IMR-90 (cell line): ENCODE measurements around the gene ZFAND6. TPM values are rescaled to one million over a fixed set of nuclear protein-coding genes. Genes with fewer than 3 reads are reported as not detected.

Experiments
- ATAC-seq: fragments of 200-7000 bp; cut with Tn5 transposase; 2 replicates; pipeline ENCODE4 v1.9.1; 2020; ENCODE audit warnings: low read depth, mild to moderate bottlenecking, moderate library complexity
- BruUV-seq: library from RNA; stranded (reverse); fragments of 400-500 nt; replicated peaks from 2 replicates; lab custom pipeline; 2021; lab: Mats Ljungman, UMichigan
- CTCF ChIA-PET: fragments of 300-600 bp; formaldehyde crosslinking; extraction: SDS; loops from one replicate; lab custom pipeline; 2021; ENCODE audit warnings: antibody characterized with exemption; lab: Yijun Ruan, JAX
- POLR2A ChIA-PET: fragments of 300-600 bp; sonication (Branson Sonifier 250); formaldehyde crosslinking; loops from one replicate; lab custom pipeline; 2022; ENCODE audit warnings: antibody characterized with exemption; ENCODE audit not compliant: unreplicated experiment; lab: Charles Lee
- DNase-seq: peaks from one replicate; pipeline ENCODE4 v3.0.0; 2013
- H2AFZ ChIP-seq: replicated peaks from 2 replicates; pipeline ENCODE3; 2013; ENCODE audit warnings: low read length, mild to moderate bottlenecking; ENCODE audit not compliant: poor library complexity
- H2AK5ac ChIP-seq: 2 replicates; pipeline ENCODE4 v1.6.1; 2013; ENCODE audit warnings: low read depth, low read length, inconsistent platforms
- H2AK9ac ChIP-seq: replicated peaks from 2 replicates; pipeline ENCODE3; 2013; ENCODE audit warnings: mild to moderate bottlenecking, low read depth, low read length, moderate library complexity; ENCODE audit not compliant: poor library complexity
- H2BK120ac ChIP-seq: 2 replicates; pipeline ENCODE4 v1.6.1; 2013; ENCODE audit warnings: low read depth, low read length, inconsistent platforms
- H2BK15ac ChIP-seq: 3 replicates; pipeline ENCODE4 v1.6.1; 2013; ENCODE audit warnings: low read depth, low read length, inconsistent platforms
- H2BK20ac ChIP-seq: 2 replicates; pipeline ENCODE4 v1.6.1; 2013; ENCODE audit warnings: low read depth, mild to moderate bottlenecking, inconsistent platforms, low read length, moderate library complexity
- H2BK5ac ChIP-seq: 2 replicates; pipeline ENCODE4 v1.6.1; 2013; ENCODE audit warnings: mild to moderate bottlenecking, low read depth, low read length, inconsistent platforms; ENCODE audit not compliant: poor library complexity, severe bottlenecking
- H3K14ac ChIP-seq: replicated peaks from 2 replicates; pipeline ENCODE4 v1.6.1; 2013; ENCODE audit warnings: low read depth, low read length, inconsistent platforms
- H3K18ac ChIP-seq: 2 replicates; pipeline ENCODE4 v1.6.1; 2013; ENCODE audit warnings: low read depth, low read length, control low read depth
- H3K23ac ChIP-seq: 2 replicates; pipeline ENCODE4 v1.6.1; 2013; ENCODE audit warnings: low read depth, low read length, inconsistent platforms
- H3K27ac ChIP-seq: 2 replicates; pipeline ENCODE4 v1.5.1; 2013; ENCODE audit warnings: mild to moderate bottlenecking, control low read depth, low read length; ENCODE audit not compliant: insufficient read depth
- H3K27me3 ChIP-seq: 2 replicates; pipeline ENCODE4 v1.6.1; 2013; ENCODE audit warnings: low read length; ENCODE audit not compliant: control insufficient read depth, insufficient read depth
- H3K36me3 ChIP-seq: 2 replicates; pipeline ENCODE4 v1.6.1; 2013; ENCODE audit warnings: low read length, mixed read lengths; ENCODE audit not compliant: control insufficient read depth, insufficient read depth
- H3K4ac ChIP-seq: 2 replicates; pipeline ENCODE4 v1.6.1; 2013; ENCODE audit warnings: low read depth, low read length, inconsistent platforms
- H3K4me1 ChIP-seq: 2 replicates; pipeline ENCODE4 v1.6.1; 2013; ENCODE audit warnings: low read length, mixed read lengths; ENCODE audit not compliant: control insufficient read depth, insufficient read depth
- H3K4me2 ChIP-seq: 2 replicates; pipeline ENCODE4 v1.6.1; 2013; ENCODE audit warnings: low read depth, mild to moderate bottlenecking, control low read depth, low read length, moderate library complexity
- H3K4me3 ChIP-seq: 2 replicates; pipeline ENCODE4 v1.5.1; 2013; ENCODE audit warnings: low read depth, mild to moderate bottlenecking, control low read depth, low read length, moderate library complexity; ENCODE audit not compliant: insufficient read depth
- H3K56ac ChIP-seq: 2 replicates; pipeline ENCODE4 v1.6.1; 2013; ENCODE audit warnings: low read length, inconsistent platforms; ENCODE audit not compliant: insufficient read depth; ENCODE audit errors: extremely low read depth
- H3K79me1 ChIP-seq, 2 experiments: 2 replicates each; pipeline ENCODE4 v1.6.1; 2013; ENCODE audit warnings: low read length in 2 of 2, inconsistent platforms in 1 of 2, low read depth in 1 of 2
- H3K9ac ChIP-seq: 2 replicates; pipeline ENCODE4 v1.6.1; 2013; ENCODE audit warnings: low read depth, low read length, control low read depth
- H3K9me1 ChIP-seq: 2 replicates; pipeline ENCODE4 v1.6.1; 2013; ENCODE audit warnings: low read length, inconsistent platforms; ENCODE audit not compliant: insufficient read depth
- H3K9me3 ChIP-seq: 2 replicates; pipeline ENCODE4 v1.6.1; 2013; ENCODE audit warnings: low read length; ENCODE audit not compliant: control insufficient read depth, insufficient read depth
- H4K20me1 ChIP-seq: 2 replicates; pipeline ENCODE4 v1.6.1; 2013; ENCODE audit warnings: low read length, inconsistent platforms; ENCODE audit not compliant: insufficient read depth
- H4K5ac ChIP-seq: 2 replicates; pipeline ENCODE4 v1.6.1; 2013; ENCODE audit warnings: mild to moderate bottlenecking, low read depth, low read length, control low read depth
- H4K8ac ChIP-seq, 2 experiments: 2 replicates each; pipeline ENCODE4 v1.6.1; 2013; ENCODE audit warnings: low read depth in 2 of 2, low read length in 2 of 2, control low read depth in 1 of 2, inconsistent platforms in 1 of 2
- H4K91ac ChIP-seq: 2 replicates; pipeline ENCODE4 v1.6.1; 2013; ENCODE audit warnings: low read depth, low read length, inconsistent platforms; ENCODE audit not compliant: insufficient read depth
- BHLHE40 ChIP-seq: fragments of 150-350 bp; IDR thresholded peaks from 2 replicates; pipeline ENCODE4 v1.6.1; 2016; ENCODE audit warnings: mild to moderate bottlenecking, low read depth, low read length
- CEBPB ChIP-seq: IDR thresholded peaks from 2 replicates; pipeline ENCODE4 v1.6.1; 2012; ENCODE audit warnings: low read depth, low read length, improper control_type of control experiment
- CHD1 ChIP-seq: IDR thresholded peaks from 2 replicates; pipeline ENCODE4 v1.6.1; 2012; ENCODE audit warnings: low read depth, low read length, improper control_type of control experiment
- ELK1 ChIP-seq: fragments of 150-350 bp; IDR thresholded peaks from 2 replicates; pipeline ENCODE4 v1.6.1; 2016; ENCODE audit warnings: low read depth, mild to moderate bottlenecking, low read length, moderate library complexity, borderline replicate concordance
- FOS ChIP-seq: fragments of 150-350 bp; IDR thresholded peaks from 2 replicates; pipeline ENCODE4 v1.6.1; 2016; ENCODE audit warnings: low read depth, low read length
- MAZ ChIP-seq: IDR thresholded peaks from 2 replicates; pipeline ENCODE4 v1.6.1; 2012; ENCODE audit warnings: low read depth, mild to moderate bottlenecking, low read length, improper control_type of control experiment, moderate library complexity, borderline replicate concordance
- MXI1 ChIP-seq: IDR thresholded peaks from 2 replicates; pipeline ENCODE4 v1.6.1; 2012; ENCODE audit warnings: low read depth, mild to moderate bottlenecking, low read length, moderate library complexity, borderline replicate concordance
- NFE2L2 ChIP-seq: fragments of 150-350 bp; IDR thresholded peaks from 2 replicates; pipeline ENCODE4 v1.6.1; 2016; ENCODE audit warnings: low read depth, mild to moderate bottlenecking, low read length
- POLR2A ChIP-seq: IDR thresholded peaks from 2 replicates; pipeline ENCODE4 v1.6.1; 2012; ENCODE audit warnings: mild to moderate bottlenecking, low read depth, low read length
- RAD21 ChIP-seq: IDR thresholded peaks from 2 replicates; pipeline ENCODE4 v1.6.1; 2012; ENCODE audit warnings: low read length, improper control_type of control experiment
- RCOR1 ChIP-seq: IDR thresholded peaks from 2 replicates; pipeline ENCODE4 v1.6.1; 2012; ENCODE audit warnings: mild to moderate bottlenecking, low read length, improper control_type of control experiment; ENCODE audit not compliant: insufficient replicate concordance
- RFX5 ChIP-seq: IDR thresholded peaks from 2 replicates; pipeline ENCODE4 v1.8.0; 2012; ENCODE audit warnings: low read depth, mild to moderate bottlenecking, low read length, moderate library complexity
- SMC3 ChIP-seq: fragments of 150-350 bp; IDR thresholded peaks from 2 replicates; pipeline ENCODE4 v1.6.1; 2016; ENCODE audit warnings: low read depth, mild to moderate bottlenecking, antibody characterized with exemption, low read length, moderate library complexity
- USF2 ChIP-seq: fragments of 150-350 bp; IDR thresholded peaks from 2 replicates; pipeline ENCODE4 v1.6.1; 2017; ENCODE audit warnings: mild to moderate bottlenecking, antibody characterized with exemption, low read length, low read depth
- WGBS, 2 experiments: methylation state at CpG; one replicate each; pipeline versions ENCODE4 v1.1.5 to v1.1.7; 2013; ENCODE audit warnings: missing lambda C conversion rate in 2 of 2; ENCODE audit not compliant: insufficient read length in 1 of 2; ENCODE audit errors: extremely low coverage in 2 of 2; 5-methylcytosine and 5-hydroxymethylcytosine counted together
- dilution Hi-C: fragments of 300-500 bp; cut with HindIII; formaldehyde crosslinking; loops from one replicate; pipeline ENCODE4 v1.14.3; 2018; ENCODE audit warnings: low sequenced_read_pairs; ENCODE audit not compliant: unreplicated experiment
- in situ Hi-C: fragments of 300-500 bp; cut with MboI; formaldehyde crosslinking; loops from 3 replicates; pipeline ENCODE4 v1.14.3; 2019; ENCODE audit warnings: low sequenced_read_pairs, inconsistent platforms, mixed read lengths
- intact Hi-C: fragments of 100-400 bp; cut with micrococcal nuclease; formaldehyde crosslinking; loops from 2 replicates; pipeline ENCODE4 v1.10.0; 2022
- polyA plus RNA-seq, 3 experiments: library from polyadenylated mRNA; depleted of rRNA; stranded (reverse); fragments of >200 nt; gene quantifications; 2 replicates each; pipeline ENCODE4 v1.2.3, GENCODE V29; 2012; ENCODE audit warnings: low replicate concordance in 1 of 3
- total RNA-seq: library from RNA; depleted of rRNA; stranded (reverse); fragments of >200 nt; gene quantifications from 2 replicates; pipeline ENCODE4 v1.2.3, GENCODE V29; 2012
- TF ChIP-seq, protein P1 (sequence below): conservative IDR thresholded peaks from 2 replicates; pipeline ENCODE4 v1.5.1; 2012; ENCODE audit warnings: mild to moderate bottlenecking, low read depth, low read length, improper control_type of control experiment

ZFAND6 gene
- total and polyA plus RNA-seq, 2 of the 4 experiments (the other 2 are of a cell fraction) = 77.5 to 96.4 TPM

DNA sequence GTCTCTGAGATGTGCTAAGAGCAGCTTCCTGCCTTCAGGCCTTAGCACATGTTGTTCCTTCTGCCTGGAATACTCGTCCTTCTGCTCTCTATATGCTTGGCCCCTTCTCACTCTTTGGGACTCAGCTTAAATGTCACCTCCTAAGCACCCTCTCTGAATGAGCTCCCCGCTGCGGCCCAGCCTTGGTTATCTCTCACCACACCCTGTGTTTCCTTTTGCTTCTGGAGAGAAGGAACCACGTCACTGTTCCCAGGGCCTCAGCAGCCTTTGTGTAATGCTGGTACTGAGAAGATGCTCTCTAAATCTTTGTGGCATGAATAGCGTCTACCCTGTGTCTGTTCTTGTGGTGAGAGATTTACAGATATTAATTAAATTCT, 95.5 kb downstream of the ZFAND6 start:
- H2BK120ac ChIP-seq = no peak overlapping the region
- DNase-seq (no peak), ATAC-seq (no peak)
- no peak overlapping the region for H2BK15ac ChIP-seq
- no peak overlapping the region for H3K4me2 ChIP-seq
- H3K36me3 ChIP-seq = peaks cover 10% of the 10 kb centered on the region
- no peak overlapping the region for H3K18ac ChIP-seq
- H3K4ac ChIP-seq = peak overlapping the region; percentile 10; the same call in 1 of the 2 replicates
- H4K8ac ChIP-seq = no peak overlapping the region
- peaks cover 11% of the 10 kb centered on the region for H3K4me1 ChIP-seq
- H4K5ac ChIP-seq = no peak overlapping the region
- no peak overlapping the region for H2AK9ac ChIP-seq
- no peak overlapping the region for H3K9ac ChIP-seq
- no peak overlapping the region for H2BK20ac ChIP-seq
- dilution Hi-C loops = no loop called here
- no peak overlapping the region for H3K27ac ChIP-seq
- no peak overlapping the region for H2BK5ac ChIP-seq
- no peaks in the 10 kb centered on the region for H4K20me1 ChIP-seq
- H3K27me3 ChIP-seq = no peaks in the 10 kb centered on the region
- H2AFZ ChIP-seq = no peak overlapping the region
- peaks cover 17 to 45% of the 10 kb centered on the region in 2 experiments for H3K79me1 ChIP-seq
- no TSS peak for BruUV-seq
- ChIA-PET POLR2A (no interaction called here), CTCF (no interaction called here)
- H3K56ac ChIP-seq = no peak overlapping the region
- H3K14ac ChIP-seq = no peak overlapping the region
- no peak overlapping the region for H4K91ac ChIP-seq
- TF ChIP-seq MXI1 = no peak
- TF ChIP-seq POLR2A = no peak
- no peak for TF ChIP-seq RCOR1
- TF ChIP-seq RAD21 = no peak
- no peak for TF ChIP-seq RFX5
- TF ChIP-seq, protein P1, sequence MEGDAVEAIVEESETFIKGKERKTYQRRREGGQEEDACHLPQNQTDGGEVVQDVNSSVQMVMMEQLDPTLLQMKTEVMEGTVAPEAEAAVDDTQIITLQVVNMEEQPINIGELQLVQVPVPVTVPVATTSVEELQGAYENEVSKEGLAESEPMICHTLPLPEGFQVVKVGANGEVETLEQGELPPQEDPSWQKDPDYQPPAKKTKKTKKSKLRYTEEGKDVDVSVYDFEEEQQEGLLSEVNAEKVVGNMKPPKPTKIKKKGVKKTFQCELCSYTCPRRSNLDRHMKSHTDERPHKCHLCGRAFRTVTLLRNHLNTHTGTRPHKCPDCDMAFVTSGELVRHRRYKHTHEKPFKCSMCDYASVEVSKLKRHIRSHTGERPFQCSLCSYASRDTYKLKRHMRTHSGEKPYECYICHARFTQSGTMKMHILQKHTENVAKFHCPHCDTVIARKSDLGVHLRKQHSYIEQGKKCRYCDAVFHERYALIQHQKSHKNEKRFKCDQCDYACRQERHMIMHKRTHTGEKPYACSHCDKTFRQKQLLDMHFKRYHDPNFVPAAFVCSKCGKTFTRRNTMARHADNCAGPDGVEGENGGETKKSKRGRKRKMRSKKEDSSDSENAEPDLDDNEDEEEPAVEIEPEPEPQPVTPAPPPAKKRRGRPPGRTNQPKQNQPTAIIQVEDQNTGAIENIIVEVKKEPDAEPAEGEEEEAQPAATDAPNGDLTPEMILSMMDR = no peak
- no peak for TF ChIP-seq NFE2L2
- no peak for TF ChIP-seq ELK1
- no peak for TF ChIP-seq SMC3
- TF ChIP-seq CEBPB = no peak
- no peak for TF ChIP-seq BHLHE40
- TF ChIP-seq USF2 = no peak
- no peak for TF ChIP-seq FOS
- no peak for TF ChIP-seq MAZ
- TF ChIP-seq CHD1 = no peak
- in situ Hi-C loops = no loop called here
- no peak overlapping the region for H3K23ac ChIP-seq
- intact Hi-C loops = no loop called here
- WGBS, 2 experiments = no CpG with 5 or more reads among the region's 5 CpGs
- H2AK5ac ChIP-seq = no peak overlapping the region
- H3K4me3 ChIP-seq = no peak overlapping the region
- H3K9me1 ChIP-seq = peaks cover 12% of the 10 kb centered on the region
- no peaks in the 10 kb centered on the region for H3K9me3 ChIP-seq
